Muscle of leg (tissue), 11 donors: ENCODE measurements around the gene MAF. TPM values are rescaled to one million over a fixed set of nuclear protein-coding genes. Genes with fewer than 3 reads are reported as not detected.

ENCODE experiments used
- DNase-seq: peaks from one replicate; pipeline ENCODE4 v3.0.0; 2013
- H3K27ac ChIP-seq: one replicate; pipeline ENCODE4 v1.5.1; 2013; ENCODE audit warnings: mild to moderate bottlenecking, low read length, control low read depth
- H3K27me3 ChIP-seq: one replicate; pipeline ENCODE4 v1.6.1; 2013; ENCODE audit warnings: low read length; ENCODE audit not compliant: control insufficient read depth, insufficient read depth
- H3K36me3 ChIP-seq: one replicate; pipeline ENCODE4 v1.6.1; 2013; ENCODE audit warnings: low read length; ENCODE audit not compliant: control insufficient read depth, insufficient read depth
- H3K4me1 ChIP-seq: one replicate; pipeline ENCODE4 v1.6.1; 2013; ENCODE audit warnings: low read length; ENCODE audit not compliant: control insufficient read depth, insufficient read depth
- H3K4me3 ChIP-seq: one replicate; pipeline ENCODE4 v1.5.1; 2013; ENCODE audit warnings: low read length, control low read depth
- H3K9me3 ChIP-seq: replicated peaks from 2 replicates; pipeline ENCODE4 v1.6.1; 2013; ENCODE audit warnings: low read depth, low read length; ENCODE audit not compliant: control insufficient read depth
- WGBS: methylation state at CpG from one replicate; pipeline ENCODE4 v1.1.5; 2013; ENCODE audit warnings: missing lambda C conversion rate; ENCODE audit not compliant: insufficient coverage; 5-methylcytosine and 5-hydroxymethylcytosine counted together
- polyA plus RNA-seq, 8 donors: library from polyadenylated mRNA; unstranded; fragments of 120-200 nt; gene quantifications; one replicate each; pipeline versions ENCODE4 v1.2.1 to v1.2.3, GENCODE V29; 2013; ENCODE audit warnings: inconsistent platforms in 1 of 8, low replicate concordance in 1 of 8; ENCODE audit not compliant: insufficient read length in 8 of 8, insufficient read depth in 1 of 8
- total RNA-seq: library from RNA; stranded (reverse); fragments of 120-200 nt; gene quantifications from one replicate; pipeline ENCODE4 v1.2.4, GENCODE V29; 2013

The MAF gene
- total and polyA plus RNA-seq, 9 donors, result 25.3 to 45.1 (median 31.3) TPM

DNA sequence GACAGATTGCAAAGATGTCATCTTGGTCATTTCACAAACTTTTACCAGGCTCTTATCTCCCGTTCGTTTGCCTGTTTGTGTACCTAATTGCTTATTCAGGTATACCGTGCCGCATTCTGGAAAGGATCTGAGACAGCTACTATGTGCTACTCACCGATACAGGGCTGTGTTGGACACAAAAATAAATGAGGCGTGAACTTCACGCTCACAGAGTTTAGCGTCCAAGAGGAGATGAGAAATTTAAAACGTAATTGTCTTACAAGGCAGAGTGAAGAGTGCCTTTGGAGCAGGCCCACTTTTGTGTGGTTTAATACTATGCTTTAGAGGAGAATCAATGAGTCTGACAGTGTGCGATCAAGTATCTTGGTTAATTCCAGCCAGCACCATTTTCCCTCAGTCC is 26.7 kb downstream of the MAF start:
- Histone ChIP-seq H3K36me3 (no peaks in the 10 kb centered on the region), H3K4me1 (peaks cover 6% of the 10 kb centered on the region), H3K4me3 (no peak overlapping the region), H3K27me3 (no peaks in the 10 kb centered on the region), H3K27ac (no peak overlapping the region), H3K9me3 (no peaks in the 10 kb centered on the region)
- WGBS, result 78% methylated on average over 7 of the region's 10 CpGs
- DNase-seq, result no peak

DNA sequence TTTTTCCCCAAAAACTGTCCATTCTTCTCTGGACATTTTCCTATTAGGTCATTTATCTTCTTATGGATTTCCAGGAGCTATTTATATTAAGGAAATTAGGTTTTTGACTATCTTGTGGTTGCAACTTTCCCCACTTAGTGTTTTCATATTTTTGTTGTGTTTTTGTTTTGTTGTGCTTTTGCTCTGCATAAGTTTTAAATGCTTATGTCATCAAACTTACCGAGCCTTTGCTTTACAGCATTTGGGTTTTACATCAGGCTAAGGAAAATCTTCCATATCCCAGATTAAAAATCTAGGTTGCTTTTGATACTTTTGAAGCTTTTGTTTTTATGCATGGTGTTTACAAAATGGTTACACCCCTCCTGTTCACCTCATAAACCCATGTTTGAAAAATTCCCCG is 27.5 kb downstream of the MAF start:
- Histone ChIP-seq H3K27ac (no peak overlapping the region), H3K27me3 (no peaks in the 10 kb centered on the region), H3K4me3 (no peak overlapping the region), H3K9me3 (no peaks in the 10 kb centered on the region), H3K36me3 (no peaks in the 10 kb centered on the region), H3K4me1 (peaks cover 6% of the 10 kb centered on the region)
- no peak for DNase-seq
- no CpG with 5 or more reads among the region's 2 CpGs for WGBS

DNA sequence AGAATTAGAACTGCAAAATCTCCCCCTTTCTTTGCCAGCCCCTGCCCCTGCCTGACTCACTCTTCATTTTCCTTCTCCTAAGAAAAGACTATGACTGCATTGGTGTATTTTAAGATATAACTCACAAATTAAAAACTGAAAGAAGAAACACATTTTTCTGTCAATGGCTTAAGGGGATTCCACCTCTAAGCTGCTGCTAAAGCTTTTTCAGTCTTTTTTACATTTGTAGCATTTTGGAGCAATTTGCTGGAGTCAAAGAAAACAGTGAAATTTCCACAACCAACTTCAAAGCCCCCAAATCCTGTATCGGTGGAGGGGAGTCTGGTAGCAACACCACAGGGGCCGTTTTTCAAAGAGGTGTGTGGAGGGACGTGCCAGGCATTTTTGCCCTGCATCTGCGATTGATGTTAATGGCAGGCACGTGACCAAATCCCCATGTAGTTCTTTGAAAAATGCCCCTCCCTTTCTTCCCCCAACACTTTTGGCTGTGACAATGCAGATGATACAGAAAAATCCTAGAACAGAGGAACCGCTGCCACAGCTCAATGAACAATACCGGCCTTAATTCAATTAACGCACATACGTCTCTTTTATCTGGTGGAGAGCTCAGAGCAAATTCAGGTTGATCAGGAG is 28.5 kb downstream of the MAF start:
- Histone ChIP-seq H3K9me3 (no peaks in the 10 kb centered on the region), H3K36me3 (no peaks in the 10 kb centered on the region), H3K27me3 (no peaks in the 10 kb centered on the region), H3K4me3 (no peak overlapping the region), H3K27ac (no peak overlapping the region), H3K4me1 (peaks cover 6% of the 10 kb centered on the region)
- no peak for DNase-seq
- WGBS, result no CpG with 5 or more reads among the region's 9 CpGs

DNA sequence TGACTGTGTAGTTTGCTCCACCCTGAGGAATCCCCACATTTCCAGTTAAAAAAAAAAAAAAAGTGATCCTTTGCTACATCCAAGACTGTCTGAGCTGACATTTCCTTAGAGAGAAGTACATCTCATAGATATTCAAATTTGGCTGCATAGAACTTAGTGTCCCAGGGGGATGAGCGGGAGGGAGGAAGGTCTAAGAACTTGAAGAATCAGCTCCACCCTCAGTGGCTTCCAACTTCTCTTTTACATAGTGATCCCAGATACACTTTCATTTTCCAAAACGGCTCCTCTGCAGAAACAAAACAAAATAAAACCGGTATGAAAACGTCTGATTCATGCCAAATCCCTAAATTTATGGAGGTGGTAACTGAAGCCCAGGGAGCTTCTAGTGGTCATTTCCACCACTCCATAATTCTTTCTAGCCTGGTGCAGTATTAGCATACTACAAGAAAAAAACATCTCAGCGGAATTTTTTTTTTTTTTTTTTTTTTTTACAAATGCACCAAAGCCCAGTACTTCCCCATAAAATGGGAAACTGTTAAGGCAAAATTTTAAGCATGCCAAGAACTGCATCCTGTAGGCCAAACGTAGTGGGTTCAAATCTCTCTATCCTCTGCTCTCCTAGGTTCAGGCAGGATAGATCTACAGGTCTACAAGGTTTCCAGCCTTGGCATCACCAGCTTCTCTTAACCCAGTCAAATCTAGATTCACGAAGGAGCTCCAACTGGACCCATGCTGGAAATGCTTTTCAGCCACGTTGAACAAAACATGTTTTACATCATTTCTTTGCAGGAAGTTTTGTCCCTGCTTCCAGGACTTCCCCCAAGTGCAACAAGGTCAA is 29.3 kb downstream of the MAF start:
- Histone ChIP-seq H3K27me3 (no peaks in the 10 kb centered on the region), H3K4me1 (peaks cover 6% of the 10 kb centered on the region), H3K36me3 (no peaks in the 10 kb centered on the region), H3K27ac (no peak overlapping the region), H3K9me3 (no peaks in the 10 kb centered on the region), H3K4me3 (no peak overlapping the region)
- peak; percentile 93 for DNase-seq
- 37% methylated on average over 3 of the region's 8 CpGs for WGBS

DNA sequence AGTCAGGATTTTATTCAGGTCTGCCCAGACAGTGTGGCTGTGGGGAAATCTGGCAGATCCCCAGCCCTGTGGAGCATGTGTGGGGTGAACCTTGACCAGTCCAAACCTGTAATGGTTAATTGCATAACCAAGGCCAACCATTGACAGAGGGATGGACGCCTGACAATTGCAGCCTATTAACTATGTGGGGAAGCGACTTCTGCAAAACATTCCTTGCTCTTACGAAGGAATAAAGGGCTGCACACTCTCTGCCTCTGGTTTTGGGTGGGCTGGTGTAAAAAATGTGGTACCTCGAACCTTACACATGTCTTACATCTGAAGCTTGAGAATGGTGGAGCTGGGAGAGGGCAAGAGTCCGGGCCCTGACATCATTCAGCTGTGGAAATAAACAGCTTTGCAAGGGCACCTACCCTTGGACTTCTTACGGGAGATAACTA is 35.8 kb downstream of the MAF start:
- Histone ChIP-seq H3K4me3 (no peak overlapping the region), H3K9me3 (no peaks in the 10 kb centered on the region), H3K27ac (no peak overlapping the region), H3K4me1 (no peaks in the 10 kb centered on the region), H3K36me3 (no peaks in the 10 kb centered on the region), H3K27me3 (no peaks in the 10 kb centered on the region)
- no peak for DNase-seq
- WGBS, result 83% methylated on average over 3 of the region's 6 CpGs

DNA sequence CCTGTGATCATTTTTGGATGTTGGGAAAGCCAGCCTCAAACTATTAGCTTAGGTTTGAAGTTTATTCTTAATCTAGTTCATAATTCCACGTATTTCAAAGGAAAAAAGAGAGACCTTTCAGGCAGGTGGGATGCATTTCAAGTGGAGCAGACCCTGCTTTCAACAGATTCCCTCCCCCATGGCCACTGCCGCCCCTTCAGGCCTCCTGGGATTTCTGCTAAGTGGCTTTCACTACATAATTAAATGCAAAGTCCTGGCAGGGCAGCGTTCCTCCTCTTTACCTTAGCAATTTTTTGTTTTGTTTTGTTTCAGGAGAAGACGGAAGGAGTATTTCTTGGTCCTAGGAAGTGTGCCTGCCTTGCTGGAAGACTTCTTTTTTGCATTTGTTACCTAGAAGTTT is 36.6 kb downstream of the MAF start:
- Histone ChIP-seq H3K36me3 (no peaks in the 10 kb centered on the region), H3K9me3 (no peaks in the 10 kb centered on the region), H3K4me3 (no peak overlapping the region), H3K27me3 (no peaks in the 10 kb centered on the region), H3K4me1 (no peaks in the 10 kb centered on the region), H3K27ac (no peak overlapping the region)
- DNase-seq, result no peak
- 88% methylated on average over 1 of the region's 4 CpGs for WGBS

DNA sequence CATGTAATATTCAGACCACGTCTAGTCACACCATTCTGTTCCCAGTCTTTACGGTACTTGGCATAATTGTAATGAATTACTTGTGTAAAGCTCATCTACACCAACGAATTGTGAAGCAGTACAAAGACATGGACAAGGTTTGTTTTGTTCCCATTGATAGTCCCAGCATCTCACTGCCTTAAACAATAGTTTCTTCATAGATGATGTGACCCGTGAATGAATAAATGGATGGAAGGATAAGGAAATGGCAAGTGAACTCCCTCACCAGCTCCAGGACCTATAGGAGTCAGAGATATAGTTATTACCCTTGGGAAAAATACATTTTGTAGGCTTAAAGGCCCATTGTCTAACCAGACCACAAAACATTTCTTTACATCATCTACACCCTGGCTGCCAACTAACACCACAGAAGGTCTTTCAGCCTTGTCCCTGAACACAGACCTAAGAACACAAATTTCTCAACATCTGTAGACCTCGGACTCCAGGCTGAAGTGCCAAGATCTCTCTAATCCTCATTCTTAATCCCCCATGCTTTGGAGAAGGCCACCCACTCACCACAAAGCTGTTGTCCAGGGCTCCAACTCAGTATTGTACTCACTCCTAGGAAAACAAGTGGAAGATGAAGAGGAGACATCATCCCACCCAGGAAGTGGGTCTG is 38.2 kb downstream of the MAF start:
- no CpG with 5 or more reads among the region's 5 CpGs for WGBS
- no peak overlapping the region for H3K27ac ChIP-seq
- H3K27me3 ChIP-seq, result no peaks in the 10 kb centered on the region
- no peaks in the 10 kb centered on the region for H3K4me1 ChIP-seq
- H3K4me3 ChIP-seq, result no peak overlapping the region
- no peak for DNase-seq
- H3K36me3 ChIP-seq, result no peaks in the 10 kb centered on the region
- H3K9me3 ChIP-seq, result no peaks in the 10 kb centered on the region

DNA sequence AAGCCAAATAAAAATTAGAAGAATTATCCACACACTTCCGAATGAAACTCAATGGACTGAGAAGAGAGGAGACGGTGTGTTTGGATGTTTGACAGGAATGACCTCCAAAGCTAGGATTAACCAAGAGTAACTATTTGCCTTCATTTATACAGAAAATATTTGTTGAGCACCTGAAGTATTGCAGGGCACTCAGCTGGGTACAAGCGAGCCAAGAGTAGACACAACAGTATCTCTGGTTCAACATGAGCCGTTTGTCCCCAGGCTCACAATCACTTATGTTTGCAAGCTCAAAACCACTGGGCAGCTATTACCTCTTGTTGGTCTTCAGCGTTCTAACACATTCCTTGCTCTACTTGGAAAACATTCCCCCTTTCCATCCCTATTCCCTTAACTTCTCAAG is 38.8 kb downstream of the MAF start:
- DNase-seq, result no peak
- Histone ChIP-seq H3K27ac (no peak overlapping the region), H3K9me3 (no peaks in the 10 kb centered on the region), H3K4me1 (no peaks in the 10 kb centered on the region), H3K27me3 (no peaks in the 10 kb centered on the region), H3K4me3 (no peak overlapping the region), H3K36me3 (no peaks in the 10 kb centered on the region)
- 98% methylated on average over 3 of the region's 5 CpGs for WGBS

DNA sequence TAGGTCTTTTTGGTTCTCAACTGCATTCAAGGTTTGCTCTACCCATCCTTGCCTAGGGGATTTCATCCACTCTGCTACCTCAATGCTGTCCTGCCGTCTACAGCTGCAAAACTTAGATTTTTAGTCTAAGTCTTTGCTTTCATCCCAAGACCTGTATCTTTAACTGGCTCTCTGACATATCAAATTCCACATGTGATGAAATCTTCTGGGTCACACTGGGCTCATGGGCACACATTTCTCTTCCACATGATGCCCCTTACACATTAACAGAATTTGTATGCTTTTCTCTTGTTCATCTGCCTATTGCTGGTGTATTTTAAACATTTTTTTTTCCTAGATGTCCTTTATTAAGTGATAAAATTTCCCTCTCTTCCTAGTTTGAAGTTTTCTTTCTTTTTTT is 39.6 kb downstream of the MAF start:
- no peaks in the 10 kb centered on the region for H3K4me1 ChIP-seq
- H3K9me3 ChIP-seq, result no peaks in the 10 kb centered on the region
- no peaks in the 10 kb centered on the region for H3K27me3 ChIP-seq
- no peak overlapping the region for H3K4me3 ChIP-seq
- 42% methylated on average over 1 of the region's 1 CpG for WGBS
- no peak for DNase-seq
- no peaks in the 10 kb centered on the region for H3K36me3 ChIP-seq
- H3K27ac ChIP-seq, result no peak overlapping the region

DNA sequence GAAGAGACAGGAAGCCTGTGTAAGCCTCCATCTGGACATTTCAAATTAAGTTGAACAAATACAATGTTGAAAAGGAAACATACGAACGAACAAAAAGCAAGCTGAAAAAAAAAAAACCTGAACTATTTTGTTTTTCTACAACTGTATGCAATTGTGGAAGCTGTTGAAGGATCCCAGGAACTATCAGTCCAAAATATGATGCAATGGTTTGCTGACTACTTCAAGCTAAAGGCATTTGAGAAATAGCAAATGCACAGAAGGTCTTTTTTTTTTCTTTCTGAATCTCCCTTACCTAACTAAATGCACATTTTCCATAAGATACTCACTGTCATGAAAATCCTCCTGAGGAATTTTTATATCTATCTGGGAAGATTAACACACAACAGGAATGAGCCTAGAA is 40.2 kb downstream of the MAF start:
- H3K9me3 ChIP-seq, result no peaks in the 10 kb centered on the region
- H3K27ac ChIP-seq, result no peak overlapping the region
- H3K4me1 ChIP-seq, result no peaks in the 10 kb centered on the region
- peak; percentile 65 for DNase-seq
- WGBS, result no CpG with 5 or more reads among the region's 2 CpGs
- no peaks in the 10 kb centered on the region for H3K36me3 ChIP-seq
- H3K27me3 ChIP-seq, result no peaks in the 10 kb centered on the region
- no peak overlapping the region for H3K4me3 ChIP-seq
